Kidney glomerular epithelial cell (primary cell): ENCODE data around the gene COX8C.
"Not testable (repeated sequence)": the region's sequence is repeated elsewhere in the genome, so short reads cannot be mapped to it uniquely, and the experiment has no call there.

Source experiments
- DNase-seq: peaks from one replicate; lab custom pipeline; 2025; lab: John Stamatoyannopoulos, UW

COX8C gene

GRCh38 chr14:93320489-93320888, 26.5 kb upstream of the COX8C start:
- DNase-seq, result no peak

- no peak for DNase-seq
These were observed 23.9 kb upstream of the COX8C start for GRCh38 chr14:93322929-93323599.

DNA sequence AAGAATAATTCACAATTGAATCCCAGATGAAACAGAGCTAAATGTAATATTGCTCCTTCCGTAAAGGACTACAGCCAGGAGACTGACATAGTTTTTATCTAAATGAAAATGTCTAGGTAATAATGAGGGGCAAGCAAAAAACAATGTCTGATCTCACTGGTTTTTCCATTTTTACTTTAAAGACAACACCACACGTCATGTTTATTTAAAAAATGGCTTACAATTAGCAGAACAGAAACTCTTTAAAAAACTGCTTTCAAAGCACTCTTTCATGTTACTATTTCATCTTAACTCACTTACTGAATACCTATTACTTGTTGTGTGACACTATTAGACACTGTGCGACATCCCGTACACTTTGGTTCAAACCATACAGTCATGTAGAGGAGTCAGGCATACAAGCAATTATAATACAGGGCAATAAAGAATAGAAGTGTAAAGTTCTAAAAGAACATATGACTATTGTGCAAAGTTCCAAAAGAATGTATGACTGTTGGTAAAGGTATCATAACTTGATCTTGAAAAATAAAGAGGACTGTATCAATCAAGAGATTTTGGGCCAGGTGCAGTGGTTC, 23.3 kb upstream of the COX8C start:
- no peak for DNase-seq

DNA sequence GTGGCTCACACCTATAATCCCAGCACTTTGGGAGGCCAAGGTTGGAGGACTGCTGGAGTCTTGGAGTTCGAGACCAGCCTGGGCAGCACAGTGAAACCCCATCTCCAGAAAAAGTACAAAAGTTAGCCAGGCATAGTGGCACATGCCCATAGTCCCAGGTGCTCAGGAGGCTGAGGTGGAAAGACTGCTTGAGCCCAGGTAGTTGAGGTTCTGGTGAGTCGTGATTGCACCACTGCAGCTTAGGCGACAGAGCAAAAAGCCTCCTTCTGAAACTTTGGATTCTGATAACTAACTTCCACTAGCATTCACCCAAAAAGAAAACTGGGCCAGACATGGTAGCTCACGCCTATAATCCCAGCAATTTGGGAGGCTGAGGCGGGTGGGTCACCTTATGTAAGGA, 20.8 kb upstream of the COX8C start:
- no peak for DNase-seq

- DNase-seq, result no peak
These were observed 18.4 kb upstream of the COX8C start for GRCh38 chr14:93328546-93328945.

DNA sequence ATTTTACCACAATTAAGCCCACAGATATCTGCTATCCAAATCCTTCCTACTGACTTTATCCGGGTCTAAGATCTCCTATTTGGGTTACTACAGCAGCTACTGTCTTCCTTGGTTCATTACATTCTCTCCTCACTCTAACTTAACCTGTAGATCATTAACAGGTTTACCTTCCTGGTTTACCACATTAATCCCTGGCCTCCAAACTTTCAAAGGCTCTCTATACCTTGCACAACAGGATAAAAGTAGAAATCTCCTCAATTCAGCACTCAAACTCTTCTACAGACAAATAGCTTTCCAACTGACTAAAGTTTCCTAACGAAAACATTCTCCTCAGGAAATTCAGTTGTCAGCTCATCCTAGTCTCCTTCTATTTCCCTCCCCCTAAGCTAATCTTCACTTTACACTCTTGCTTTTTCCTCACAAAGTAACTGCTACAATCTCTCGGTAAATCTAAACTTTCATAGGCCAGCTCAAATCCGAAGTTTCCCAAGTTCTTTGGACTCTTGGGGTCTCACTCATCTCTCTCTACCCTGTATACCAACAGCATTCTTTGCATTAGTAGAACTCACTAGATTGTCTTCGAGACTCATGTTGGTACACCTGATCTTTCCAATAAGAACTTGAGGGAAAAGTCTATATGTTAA, 16.9 kb upstream of the COX8C start:
- DNase-seq, result peak; percentile 77

DNA sequence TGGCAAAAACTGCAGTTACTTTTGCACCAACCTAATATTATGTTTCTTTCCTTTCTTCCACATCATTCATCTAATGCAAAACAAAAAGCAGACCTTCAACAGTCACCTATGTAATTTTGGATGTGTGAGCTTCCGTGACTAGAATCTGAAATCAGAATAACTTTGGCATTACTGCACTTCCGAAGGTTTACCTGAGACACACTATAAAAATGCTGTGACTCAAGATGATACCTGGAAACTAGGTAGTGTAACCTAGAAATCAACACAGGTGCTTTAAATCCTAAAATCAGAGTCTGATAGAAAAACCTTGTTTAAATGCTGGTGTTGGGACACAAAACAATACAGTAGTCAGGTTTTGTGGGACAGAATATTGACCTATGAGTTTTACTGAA, 16.4 kb upstream of the COX8C start:
- no peak for DNase-seq

DNA sequence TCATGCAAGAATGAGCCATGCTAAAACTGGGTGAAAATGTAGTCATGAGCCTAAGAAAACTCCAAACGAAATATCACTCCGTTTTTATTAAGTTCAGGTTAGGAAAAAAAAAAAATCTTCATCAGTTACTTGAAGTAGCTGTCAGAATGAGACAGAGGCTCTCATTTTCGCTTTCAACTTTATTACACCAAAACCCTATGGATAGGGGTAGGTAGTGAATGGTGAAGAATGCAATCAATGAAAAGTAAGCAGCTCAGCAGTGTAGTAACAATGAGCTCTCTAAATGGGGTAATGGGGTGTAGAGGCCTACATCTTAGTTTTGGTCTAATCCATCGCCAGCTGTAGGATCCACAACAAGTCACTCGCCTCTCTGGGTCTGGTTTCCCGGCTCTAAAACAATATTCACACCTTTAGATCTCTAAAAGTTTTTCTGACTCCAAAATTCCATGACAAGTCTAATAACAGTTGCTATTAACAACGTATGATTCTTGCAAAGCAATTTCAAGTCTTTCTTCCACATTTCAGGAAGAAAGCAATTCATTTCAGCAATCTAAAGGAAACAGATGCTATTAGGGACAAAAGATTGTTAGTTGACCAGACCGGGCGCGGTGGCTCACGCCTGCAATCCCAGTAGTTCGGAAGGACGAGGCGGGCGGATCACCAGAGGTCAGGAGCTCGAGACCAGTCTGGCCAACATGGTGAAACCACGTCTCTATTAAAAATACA, 15.8 kb upstream of the COX8C start:
- no peak for DNase-seq

DNA sequence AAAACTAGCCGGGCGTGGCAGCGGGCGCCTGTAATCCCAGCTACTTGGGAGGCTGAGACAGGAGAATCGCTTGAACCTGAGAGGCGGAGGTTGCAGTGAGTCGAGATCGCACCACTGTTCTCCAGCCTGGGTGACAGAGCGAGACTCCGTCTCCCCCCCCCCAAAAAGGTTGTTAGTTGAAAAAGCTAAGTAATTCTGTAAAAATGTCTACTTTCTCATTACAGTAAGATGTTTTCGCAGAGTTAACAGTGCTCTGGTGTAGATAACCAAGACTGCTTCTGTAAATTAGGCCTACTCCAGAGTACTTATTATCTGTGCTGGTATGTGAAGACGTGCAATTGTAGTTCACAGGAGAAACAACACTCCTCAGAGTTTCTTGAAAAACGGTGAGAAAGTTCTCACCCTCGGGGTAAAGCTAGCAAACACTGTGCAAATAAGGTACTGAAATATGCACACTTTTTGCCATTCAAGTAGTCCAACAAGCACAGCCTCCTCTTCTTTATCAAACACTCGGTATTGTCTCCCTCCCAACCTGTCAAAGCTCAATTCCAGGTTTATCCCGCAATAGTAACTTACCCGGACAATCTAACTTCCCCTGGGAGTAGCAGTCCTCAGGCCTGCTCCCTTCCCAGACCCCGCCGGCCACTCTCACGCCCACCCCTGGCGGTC, 15.1 kb upstream of the COX8C start:
- no peak for DNase-seq

DNA sequence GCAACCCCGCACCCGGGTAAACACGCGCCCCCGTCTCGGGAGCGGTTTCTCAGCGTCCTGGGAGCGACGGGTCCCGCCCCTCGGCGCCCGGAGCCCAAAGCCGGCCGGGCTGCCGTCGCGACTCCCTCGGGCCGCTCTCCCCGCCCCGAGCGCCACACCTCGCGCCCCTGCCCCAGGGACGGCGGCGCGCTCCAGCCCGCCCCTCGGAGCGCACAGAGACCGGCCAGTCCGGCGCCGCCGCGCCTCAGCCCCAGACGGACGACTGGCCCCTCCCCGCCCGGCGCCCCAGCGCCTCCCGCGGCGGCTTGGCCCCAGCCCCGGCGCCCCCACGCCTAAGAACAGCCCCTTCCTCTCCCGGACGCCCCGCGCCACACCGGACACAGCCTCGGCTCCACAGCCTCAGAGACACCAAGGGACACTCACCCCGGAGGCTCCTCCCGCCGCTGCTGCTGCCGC, 14.6 kb upstream of the COX8C start:
- no peak for DNase-seq

- DNase-seq, result peak; percentile 88
These were observed 13.9 kb upstream of the COX8C start, which contains the start of gene BTBD7 for GRCh38 chr14:93332853-93333630. BTBD7 (minus strand) TSS chr14:93333036; CDS start chr14:93296051, 36,985 bp downstream.

DNA sequence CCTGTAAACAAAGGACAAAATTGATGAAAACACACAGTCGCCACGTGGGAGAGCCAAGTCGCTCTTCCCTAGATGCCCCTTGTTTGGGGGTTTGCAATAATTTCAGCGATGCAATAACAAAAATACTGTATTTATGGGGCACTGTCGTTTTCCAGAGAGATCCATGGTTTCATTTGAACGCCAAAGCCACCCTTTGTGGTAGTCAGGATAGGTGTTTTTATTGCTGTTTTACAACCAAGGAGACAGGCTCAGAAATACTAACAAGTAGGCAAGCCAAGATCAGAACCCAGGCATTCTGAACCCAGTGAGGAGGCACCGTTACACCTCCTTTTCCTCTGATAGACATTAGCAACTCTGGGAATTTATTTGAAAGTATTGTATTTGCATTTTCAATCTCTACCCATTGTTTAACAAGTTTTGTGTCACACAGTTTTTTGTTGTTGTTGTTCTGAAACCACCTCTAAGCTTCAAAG, 13.3 kb upstream of the COX8C start:
- DNase-seq, result peak; percentile 56

DNA sequence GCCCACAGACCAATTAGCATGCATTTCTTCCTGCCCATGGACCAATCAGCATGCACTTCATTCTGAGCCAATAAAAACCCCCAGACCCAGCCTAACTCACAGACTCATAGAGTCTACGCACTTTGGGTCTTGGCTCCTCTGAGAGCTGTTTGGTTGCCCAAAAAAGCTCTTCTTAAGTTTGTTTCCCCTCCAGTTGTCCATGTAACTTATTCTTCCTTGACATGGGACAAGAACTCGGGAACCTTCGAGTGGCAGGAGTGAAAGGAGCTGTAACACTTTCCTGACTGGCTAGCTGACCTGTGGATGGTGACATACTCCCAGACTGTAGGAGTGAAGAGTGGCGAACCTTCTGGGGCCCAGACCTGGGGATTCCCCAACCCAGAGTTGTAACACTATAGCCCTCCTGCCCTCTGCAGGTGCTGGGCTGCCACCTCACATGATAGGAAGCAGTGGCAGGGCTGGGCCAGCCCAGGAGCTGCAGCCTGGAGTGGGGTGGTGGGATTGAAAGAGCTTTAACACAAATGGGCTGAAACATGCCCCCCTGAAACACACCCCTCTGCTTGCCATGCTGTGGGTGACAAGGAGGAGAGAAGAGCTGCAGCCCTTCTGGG, 9.7 kb upstream of the COX8C start:
- DNase-seq, result no peak

GRCh38 chr14:93337884-93338283, 9.1 kb upstream of the COX8C start:
- no peak for DNase-seq

- no peak for DNase-seq
These were observed 3.7 kb upstream of the COX8C start for GRCh38 chr14:93343266-93343665.

DNA sequence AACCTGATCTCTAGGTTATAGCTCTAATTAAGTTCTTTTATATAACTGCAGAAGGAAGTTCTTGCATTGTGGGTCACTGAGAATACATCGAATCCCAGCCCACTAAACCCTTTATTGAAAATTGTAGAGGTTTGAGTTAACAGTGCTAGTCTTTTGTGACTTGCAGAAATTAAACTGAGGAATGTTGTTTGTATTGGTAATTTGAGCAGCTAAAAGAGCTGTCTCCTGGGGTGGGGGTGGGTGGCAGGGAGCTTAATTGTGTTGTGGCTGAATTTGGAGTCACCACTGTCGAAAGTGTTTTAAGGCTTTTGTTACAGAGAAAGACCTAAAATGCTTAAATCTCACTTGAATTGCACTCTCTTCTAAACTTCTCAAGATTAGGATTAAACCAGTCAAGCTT, 3.2 kb upstream of the COX8C start:
- no peak for DNase-seq

DNA sequence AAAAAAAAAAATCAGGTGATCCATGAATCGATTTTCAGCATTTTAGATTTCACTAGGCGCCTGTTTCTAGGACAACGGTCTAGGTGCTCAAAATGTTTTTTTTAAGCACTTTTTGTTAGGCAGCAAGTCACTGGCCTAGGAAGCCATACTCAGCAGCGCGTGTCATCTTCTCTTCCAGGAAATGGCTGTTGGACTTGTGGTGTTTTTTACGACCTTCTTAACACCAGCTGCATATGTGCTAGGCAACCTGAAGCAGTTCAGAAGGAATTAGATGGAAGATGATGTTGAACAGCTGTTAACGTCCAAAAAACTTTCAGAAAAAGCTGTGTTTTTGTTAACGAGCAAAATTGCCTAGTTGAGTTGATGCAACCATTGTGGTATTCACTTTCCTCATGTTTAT, 868 bp downstream of the COX8C start:
- DNase-seq, result no peak

DNA sequence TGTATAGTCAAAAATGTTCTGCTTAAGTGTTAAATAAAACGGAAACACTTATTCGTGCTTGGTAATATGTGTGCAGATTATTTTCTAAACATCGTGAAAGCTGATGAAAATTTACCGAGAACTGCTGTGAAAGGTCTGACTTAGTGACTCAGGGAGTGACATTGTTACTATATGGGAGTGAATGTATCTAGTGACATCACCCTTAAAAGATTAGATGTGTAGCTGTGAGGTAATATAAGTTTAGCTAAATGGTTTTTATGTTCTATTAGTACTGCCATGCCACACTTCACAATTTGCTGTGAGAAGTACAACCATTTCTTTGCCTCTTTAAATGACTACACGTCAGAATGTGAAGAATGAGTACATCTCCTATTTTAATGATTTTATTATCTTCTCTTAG, 1.3 kb downstream of the COX8C start:
- DNase-seq, result no peak

- not testable (repeated sequence) for DNase-seq
These were observed 7.9 kb downstream of the COX8C start for GRCh38 chr14:93354873-93355272.

- no peak for DNase-seq
These were observed 22.2 kb downstream of the COX8C start for GRCh38 chr14:93368996-93369712.
